ENCODE measurements around the gene RTP3. TPM values are rescaled to one million over a fixed set of nuclear protein-coding genes. Genes with fewer than 3 reads are reported as not detected.

Gene RTP3
- total and polyA plus RNA-seq, 8 donors: not detected

GRCh38 chr3:46500656-46501635 is 3.2 kb downstream of the RTP3 start:
- TF ChIP-seq EP300 (IDR thresholded peaks at IDR 0.05) (no peak), POLR2A (IDR thresholded peaks at IDR 0.05) (no peak), CTCF (IDR thresholded peaks at IDR 0.05) (no peak), POLR2AphosphoS5 (IDR thresholded peaks at IDR 0.05) (no peak)
- no peak overlapping the region for H3K4me3 ChIP-seq
- WGBS, 5 donors: 73 to 81% (median 76%) methylated on average over 5 of the region's 5 CpGs
- no peak for DNase-seq
- H3K9me3 ChIP-seq: no peaks in the 10 kb centered on the region
- H3K4me1 ChIP-seq: peaks cover 0 to under 1% (median 0%) of the 10 kb centered on the region in 4 donors
- H3K36me3 ChIP-seq: no peaks in the 10 kb centered on the region
- no peak overlapping the region for H3K27ac ChIP-seq
- intact Hi-C loops (cut with DNase I; ENCODE audit: low total_unique reads): no loop called here
- no peaks in the 10 kb centered on the region for H3K27me3 ChIP-seq

GRCh38 chr3:46501702-46502101 is 3.9 kb downstream of the RTP3 start:
- Histone ChIP-seq H3K4me1 (no peaks in the 10 kb centered on the region), H3K36me3 (no peaks in the 10 kb centered on the region), H3K27me3 (no peaks in the 10 kb centered on the region), H3K27ac (no peak overlapping the region), H3K4me3 (no peak overlapping the region), H3K9me3 (no peaks in the 10 kb centered on the region)
- WGBS, 5 donors: 72 to 85% (median 83%) methylated on average over 4 of the region's 4 CpGs
- intact Hi-C loops (cut with DNase I; ENCODE audit: low total_unique reads): no loop called here
- no peak for TF ChIP-seq POLR2A (IDR thresholded peaks at IDR 0.05)
- no peak for TF ChIP-seq EP300 (IDR thresholded peaks at IDR 0.05)
- no peak for TF ChIP-seq CTCF (IDR thresholded peaks at IDR 0.05)
- no peak for TF ChIP-seq POLR2AphosphoS5 (IDR thresholded peaks at IDR 0.05)
- no peak for DNase-seq

GRCh38 chr3:46503200-46503874 is 5.6 kb downstream of the RTP3 start:
- Histone ChIP-seq H3K4me3 (no peak overlapping the region), H3K4me1 (no peaks in the 10 kb centered on the region), H3K36me3 (no peaks in the 10 kb centered on the region), H3K27ac (no peak overlapping the region), H3K27me3 (no peaks in the 10 kb centered on the region), H3K9me3 (no peaks in the 10 kb centered on the region)
- 63 to 85% (median 80%) methylated on average over 7 of the region's 7 CpGs for WGBS, 5 donors
- intact Hi-C loops (cut with DNase I; ENCODE audit: low total_unique reads): no loop called here
- TF ChIP-seq POLR2A (IDR thresholded peaks at IDR 0.05) (no peak), POLR2AphosphoS5 (IDR thresholded peaks at IDR 0.05) (no peak), EP300 (IDR thresholded peaks at IDR 0.05) (no peak), CTCF (IDR thresholded peaks at IDR 0.05) (no peak)
- no peak for DNase-seq

GRCh38 chr3:46504789-46505188 is 7.0 kb downstream of the RTP3 start:
- Histone ChIP-seq H3K36me3 (no peaks in the 10 kb centered on the region), H3K9me3 (no peaks in the 10 kb centered on the region), H3K4me3 (no peak overlapping the region), H3K4me1 (no peaks in the 10 kb centered on the region), H3K27ac (no peak overlapping the region), H3K27me3 (no peaks in the 10 kb centered on the region)
- 66 to 79% (median 74%) methylated on average over 5 of the region's 5 CpGs for WGBS, 5 donors
- intact Hi-C loops (cut with DNase I; ENCODE audit: low total_unique reads): no loop called here
- no peak for DNase-seq
- TF ChIP-seq POLR2AphosphoS5 (IDR thresholded peaks at IDR 0.05) (no peak), EP300 (IDR thresholded peaks at IDR 0.05) (no peak), CTCF (IDR thresholded peaks at IDR 0.05) (no peak), POLR2A (IDR thresholded peaks at IDR 0.05) (no peak)

Data from stomach (tissue), 9 donors.